Glutamatergic neuron (in vitro differentiated cells): Measurements from ENCODE around the gene UROD. TPM values are rescaled to one million over a fixed set of nuclear protein-coding genes. Genes with fewer than 3 reads are reported as not detected.
A peak's percentile ranks its signal among the peaks of the same experiment; 100 is the strongest.

Experiments used
- DNase-seq: peaks from one replicate; pipeline ENCODE4 v3.0.0; 2022
- H3K27ac Mint-ChIP-seq: one replicate; pipeline ENCODE4 v1.8.0; 2020; ENCODE audit warnings: mild to moderate bottlenecking, mixed read lengths, inconsistent platforms; ENCODE audit not compliant: unreplicated experiment
- H3K27me3 Mint-ChIP-seq: one replicate; pipeline ENCODE4 v1.8.0; 2020; ENCODE audit warnings: mild to moderate bottlenecking, moderate library complexity, mixed read lengths, inconsistent platforms; ENCODE audit not compliant: unreplicated experiment
- H3K36me3 Mint-ChIP-seq: one replicate; pipeline ENCODE4 v1.8.0; 2020; ENCODE audit warnings: mild to moderate bottlenecking, mixed read lengths, inconsistent platforms; ENCODE audit not compliant: unreplicated experiment
- H3K4me1 Mint-ChIP-seq: one replicate; pipeline ENCODE4 v1.8.0; 2020; ENCODE audit warnings: mild to moderate bottlenecking, low read depth, mixed read lengths, inconsistent platforms; ENCODE audit not compliant: unreplicated experiment
- H3K4me3 Mint-ChIP-seq: one replicate; pipeline ENCODE4 v1.8.0; 2020; ENCODE audit warnings: mild to moderate bottlenecking, mixed read lengths, inconsistent platforms; ENCODE audit not compliant: unreplicated experiment
- H3K9me3 Mint-ChIP-seq: one replicate; pipeline ENCODE4 v1.8.0; 2020; ENCODE audit warnings: mild to moderate bottlenecking, moderate library complexity, mixed read lengths, inconsistent platforms; ENCODE audit not compliant: unreplicated experiment
- total RNA-seq: library from RNA; stranded (reverse); fragmentation: NEBNext Ultra II Directional; extraction: Animal tissue kit (Norgen Biotek cat#: 25700); gene quantifications from one replicate; pipeline ENCODE4 v1.2.1, GENCODE V29; 2021; ENCODE audit not compliant: unreplicated experiment
- TF ChIP-seq, protein P1 (sequence below): fragments of 200-600 bp; sonication (generic); IDR thresholded peaks from one replicate; pipeline ENCODE4 v1.5.0; 2021; ENCODE audit not compliant: partially characterized antibody, unreplicated experiment

Gene UROD
- total RNA-seq, 1 donor from 2014 or later: 90.4 TPM

DNA sequence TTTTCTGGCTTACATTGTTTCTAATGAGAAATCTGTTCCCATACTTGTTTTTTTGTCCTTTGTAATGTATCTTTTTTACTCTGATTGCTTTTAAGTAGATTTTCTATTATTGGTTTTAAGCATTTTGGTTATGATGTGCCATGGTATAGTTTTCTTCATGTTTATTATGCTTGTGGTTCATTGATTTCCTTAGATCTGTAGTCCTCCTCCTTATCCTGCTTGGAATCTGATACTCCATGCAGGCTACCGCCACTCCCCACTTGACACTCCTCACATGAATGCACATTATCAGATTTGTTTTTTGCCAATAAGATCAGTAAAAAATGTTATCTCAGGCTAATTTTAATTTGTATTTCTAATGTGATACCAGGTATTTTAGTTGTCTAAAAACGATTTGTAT is 20.8 kb downstream of the UROD start:
- H3K4me3 Mint-ChIP-seq: no peak overlapping the region
- H3K4me1 Mint-ChIP-seq: no peaks in the 10 kb centered on the region
- no peaks in the 10 kb centered on the region for H3K27me3 Mint-ChIP-seq
- TF ChIP-seq, protein P1, sequence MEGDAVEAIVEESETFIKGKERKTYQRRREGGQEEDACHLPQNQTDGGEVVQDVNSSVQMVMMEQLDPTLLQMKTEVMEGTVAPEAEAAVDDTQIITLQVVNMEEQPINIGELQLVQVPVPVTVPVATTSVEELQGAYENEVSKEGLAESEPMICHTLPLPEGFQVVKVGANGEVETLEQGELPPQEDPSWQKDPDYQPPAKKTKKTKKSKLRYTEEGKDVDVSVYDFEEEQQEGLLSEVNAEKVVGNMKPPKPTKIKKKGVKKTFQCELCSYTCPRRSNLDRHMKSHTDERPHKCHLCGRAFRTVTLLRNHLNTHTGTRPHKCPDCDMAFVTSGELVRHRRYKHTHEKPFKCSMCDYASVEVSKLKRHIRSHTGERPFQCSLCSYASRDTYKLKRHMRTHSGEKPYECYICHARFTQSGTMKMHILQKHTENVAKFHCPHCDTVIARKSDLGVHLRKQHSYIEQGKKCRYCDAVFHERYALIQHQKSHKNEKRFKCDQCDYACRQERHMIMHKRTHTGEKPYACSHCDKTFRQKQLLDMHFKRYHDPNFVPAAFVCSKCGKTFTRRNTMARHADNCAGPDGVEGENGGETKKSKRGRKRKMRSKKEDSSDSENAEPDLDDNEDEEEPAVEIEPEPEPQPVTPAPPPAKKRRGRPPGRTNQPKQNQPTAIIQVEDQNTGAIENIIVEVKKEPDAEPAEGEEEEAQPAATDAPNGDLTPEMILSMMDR: no peak
- no peak overlapping the region for H3K27ac Mint-ChIP-seq
- no peaks in the 10 kb centered on the region for H3K9me3 Mint-ChIP-seq
- no peak for DNase-seq
- H3K36me3 Mint-ChIP-seq: no peaks in the 10 kb centered on the region

DNA sequence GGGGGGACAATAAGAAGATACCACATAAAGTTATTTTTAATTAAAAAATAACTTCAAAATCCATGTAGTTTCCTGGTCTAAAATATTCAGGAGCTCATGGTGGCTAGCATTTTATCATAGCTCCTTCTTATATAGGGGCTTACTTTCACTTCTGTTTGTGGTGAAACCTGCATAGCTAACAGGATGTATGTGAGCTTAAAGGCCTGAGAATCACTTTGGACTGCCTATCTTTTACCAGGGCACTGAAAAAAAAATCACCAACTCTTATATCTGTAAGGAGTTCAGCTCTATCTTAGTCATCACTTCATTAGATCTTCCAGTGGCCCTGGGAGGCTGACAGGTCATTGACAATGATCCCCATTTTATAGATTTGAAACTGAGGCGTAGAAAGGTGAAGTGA is 21.3 kb downstream of the UROD start:
- no peaks in the 10 kb centered on the region for H3K4me1 Mint-ChIP-seq
- H3K9me3 Mint-ChIP-seq: no peaks in the 10 kb centered on the region
- TF ChIP-seq, protein P1: no peak
- no peak overlapping the region for H3K4me3 Mint-ChIP-seq
- H3K27me3 Mint-ChIP-seq: no peaks in the 10 kb centered on the region
- no peaks in the 10 kb centered on the region for H3K36me3 Mint-ChIP-seq
- no peak overlapping the region for H3K27ac Mint-ChIP-seq
- no peak for DNase-seq

DNA sequence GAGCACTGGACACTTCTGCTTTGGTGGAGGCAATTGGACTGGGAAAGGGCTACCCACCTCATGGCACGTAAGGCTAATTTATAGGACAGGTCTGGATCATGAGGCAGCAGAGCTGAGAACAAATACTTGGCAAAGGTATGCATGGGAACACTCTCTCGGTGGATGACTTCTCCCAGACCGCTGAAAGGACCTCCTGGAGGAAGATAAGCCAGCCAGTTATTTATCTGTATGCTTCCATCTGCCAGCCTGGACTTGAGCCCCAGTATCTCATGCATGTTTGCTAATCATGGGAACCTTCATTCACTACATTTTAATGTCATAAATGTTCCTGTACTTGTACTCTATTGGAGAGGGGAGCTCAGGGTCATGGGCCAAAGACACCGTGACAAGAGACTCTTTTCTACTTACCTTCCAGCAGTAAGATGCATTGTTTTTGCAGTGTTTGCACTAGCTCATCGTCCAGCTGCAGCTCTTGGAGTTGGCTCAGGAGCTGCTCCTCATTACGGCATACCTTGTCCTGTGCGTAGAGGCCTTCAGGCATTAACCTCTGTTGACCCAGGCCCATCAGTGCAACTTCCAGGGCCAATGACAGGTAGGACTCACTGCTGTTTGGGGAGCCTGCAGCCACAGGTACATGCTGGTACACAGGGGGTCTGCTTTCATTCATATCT is 23.7 kb downstream of the UROD start:
- TF ChIP-seq, protein P1: no peak
- Mint-ChIP-seq H3K36me3 (no peaks in the 10 kb centered on the region), H3K4me1 (no peaks in the 10 kb centered on the region)

DNA sequence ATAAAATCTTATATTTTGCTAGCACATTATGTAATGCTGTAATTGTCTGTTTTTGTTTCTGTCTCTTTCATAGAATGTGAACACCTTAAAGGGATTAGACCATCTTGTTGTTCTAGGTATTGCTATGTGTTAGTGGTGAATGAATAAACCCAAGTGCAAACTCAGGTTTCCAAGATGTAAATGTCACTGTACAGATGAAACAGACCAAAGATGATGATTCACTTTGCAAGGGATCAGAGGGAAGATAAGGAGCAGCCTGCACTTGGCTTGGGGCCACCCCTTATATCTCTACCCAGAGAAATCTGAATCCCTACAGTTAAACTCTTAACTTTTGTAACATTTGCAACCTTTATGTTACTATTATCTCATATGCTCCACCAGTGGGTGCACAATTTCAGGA is 25.4 kb downstream of the UROD start:
- Mint-ChIP-seq H3K36me3 (no peaks in the 10 kb centered on the region), H3K9me3 (peaks cover 2% of the 10 kb centered on the region), H3K4me3 (no peak overlapping the region), H3K4me1 (no peaks in the 10 kb centered on the region), H3K27me3 (peaks cover 2% of the 10 kb centered on the region), H3K27ac (no peak overlapping the region)
- no peak for DNase-seq
- TF ChIP-seq, protein P1: no peak

More for the DNA sequence above, 23.7 kb downstream of the UROD start:
- DNase-seq: no peak
- H3K27ac Mint-ChIP-seq: no peak overlapping the region
- no peak overlapping the region for H3K4me3 Mint-ChIP-seq
- no peaks in the 10 kb centered on the region for H3K9me3 Mint-ChIP-seq
- H3K27me3 Mint-ChIP-seq: peaks cover 2% of the 10 kb centered on the region

DNA sequence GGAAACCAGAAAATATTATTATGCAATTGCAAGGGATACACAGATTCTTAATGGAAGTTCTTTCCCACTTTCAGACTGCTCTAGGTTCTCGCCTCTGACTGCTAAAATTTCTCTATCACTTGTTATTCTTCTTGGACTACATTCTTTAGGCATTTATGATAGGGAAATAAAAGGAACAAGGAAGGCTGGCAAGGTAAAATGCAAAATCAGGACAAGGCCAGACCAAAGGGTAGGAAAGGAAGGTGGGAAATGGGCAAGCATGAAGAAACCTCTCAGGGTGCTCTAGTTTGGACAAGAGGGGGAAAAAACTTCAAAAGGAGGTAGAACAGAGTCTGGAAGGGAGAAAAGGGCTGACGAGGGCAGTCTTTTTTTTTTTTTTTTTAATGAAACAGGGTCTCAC is 26.2 kb downstream of the UROD start:
- Mint-ChIP-seq H3K4me3 (no peak overlapping the region), H3K27ac (peak overlapping the region; percentile 30), H3K9me3 (peaks cover 2% of the 10 kb centered on the region), H3K4me1 (no peaks in the 10 kb centered on the region), H3K27me3 (peaks cover 2% of the 10 kb centered on the region), H3K36me3 (no peaks in the 10 kb centered on the region)
- no peak for DNase-seq
- TF ChIP-seq, protein P1: no peak
